Parathyroid adenoma (tissue), 2 donors: ENCODE results near the gene VIL1.

Experiments used
- H2AFZ ChIP-seq: fragments of 300-600 bp; sonication (generic); one replicate; pipeline ENCODE4 v1.7.0; 2017; ENCODE audit warnings: antibody characterized with exemption, mild to moderate bottlenecking
- H3K27ac ChIP-seq: fragments of 300-600 bp; sonication (generic); one replicate; pipeline ENCODE4 v1.7.0; 2017
- H3K27me3 ChIP-seq: fragments of 300-600 bp; sonication (generic); one replicate; pipeline ENCODE4 v1.7.0; 2017; ENCODE audit warnings: low read length; ENCODE audit not compliant: control insufficient read depth, insufficient read depth
- H3K36me3 ChIP-seq: fragments of 300-600 bp; sonication (generic); one replicate; pipeline ENCODE4 v1.7.0; 2017; ENCODE audit warnings: low read length; ENCODE audit not compliant: control insufficient read depth, insufficient read depth
- H3K4me1 ChIP-seq: fragments of 300-600 bp; sonication (generic); one replicate; pipeline ENCODE4 v1.7.0; 2017; ENCODE audit warnings: control low read depth
- H3K4me2 ChIP-seq: fragments of 300-600 bp; sonication (generic); one replicate; pipeline ENCODE4 v1.7.0; 2017; ENCODE audit warnings: low read length
- H3K4me3 ChIP-seq: fragments of 300-600 bp; sonication (generic); one replicate; pipeline ENCODE4 v1.7.0; 2017; ENCODE audit warnings: low read depth, low read length
- H3K79me2 ChIP-seq: fragments of 300-600 bp; sonication (generic); one replicate; pipeline ENCODE4 v1.7.0; 2017; ENCODE audit warnings: control low read depth
- H3K9ac ChIP-seq: fragments of 300-600 bp; sonication (generic); one replicate; pipeline ENCODE4 v1.7.0; 2017; ENCODE audit warnings: mild to moderate bottlenecking
- H3K9me3 ChIP-seq: fragments of 300-600 bp; sonication (generic); one replicate; pipeline ENCODE4 v1.7.0; 2017; ENCODE audit warnings: low read length; ENCODE audit not compliant: control insufficient read depth
- CTCF ChIP-seq: fragments of 300-600 bp; sonication (generic); IDR thresholded peaks from one replicate; pipeline ENCODE4 v1.7.0; 2017; ENCODE audit warnings: antibody characterized with exemption, mild to moderate bottlenecking
- donor health status: primary hyperparathyroidism.

VIL1 gene

DNA sequence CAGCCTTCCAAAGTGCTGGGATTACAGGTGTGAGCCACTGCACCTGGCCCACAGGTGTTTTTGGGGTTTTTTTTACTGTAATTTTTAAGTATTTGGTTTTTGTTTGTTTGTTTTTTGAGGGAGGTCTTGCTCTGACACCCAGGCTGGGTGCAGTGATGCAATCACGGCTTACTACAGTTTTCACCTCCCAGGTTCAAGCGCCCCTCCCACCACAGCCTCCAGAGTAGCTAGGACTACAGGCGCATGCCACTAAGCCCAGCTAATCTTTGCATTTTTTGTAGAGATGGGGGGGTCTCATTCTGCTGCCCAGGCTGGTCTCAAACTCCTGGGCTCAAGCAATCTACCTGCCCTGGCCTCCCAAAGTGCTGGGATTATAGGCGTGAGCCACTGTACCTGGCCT lies 44.1 kb upstream of the VIL1 start:
- Histone ChIP-seq H3K4me1 (no peaks in the 10 kb centered on the region), H3K27me3 (no peaks in the 10 kb centered on the region), H3K27ac (no peak overlapping the region), H3K36me3 (no peaks in the 10 kb centered on the region), H3K9me3 (no peaks in the 10 kb centered on the region), H3K4me3 (no peak overlapping the region), H3K4me2 (no peak overlapping the region), H2AFZ (no peak overlapping the region), H3K9ac (no peak overlapping the region), H3K79me2 (no peaks in the 10 kb centered on the region)
- TF ChIP-seq CTCF: no peak

GRCh38 chr2:218375212-218375611 lies 43.7 kb upstream of the VIL1 start:
- Histone ChIP-seq H3K79me2 (no peaks in the 10 kb centered on the region), H3K9me3 (no peaks in the 10 kb centered on the region), H3K27me3 (no peaks in the 10 kb centered on the region), H3K4me2 (no peak overlapping the region), H3K9ac (no peak overlapping the region), H3K36me3 (no peaks in the 10 kb centered on the region), H3K27ac (no peak overlapping the region), H2AFZ (no peak overlapping the region), H3K4me3 (no peak overlapping the region), H3K4me1 (no peaks in the 10 kb centered on the region)
- TF ChIP-seq CTCF: no peak

DNA sequence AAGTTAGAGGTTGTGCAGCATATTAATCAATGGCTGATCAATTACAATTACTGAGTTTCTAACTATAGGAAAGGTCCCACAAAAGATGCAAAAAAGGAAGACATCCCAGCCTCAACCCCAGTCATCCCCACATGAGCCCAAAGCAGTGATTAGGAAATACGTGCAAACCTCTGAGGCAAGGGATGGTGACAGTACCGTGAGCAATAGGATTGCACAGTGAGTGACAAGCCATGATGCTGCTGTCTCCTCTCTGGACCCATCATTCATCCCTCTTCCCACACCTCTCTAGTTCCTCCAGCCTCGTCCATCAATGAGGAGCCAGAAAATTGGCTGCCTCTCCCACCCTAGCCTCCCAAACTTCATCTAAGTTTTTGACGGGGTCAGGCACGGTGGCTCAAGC lies 40.9 kb upstream of the VIL1 start:
- H3K27me3 ChIP-seq: no peaks in the 10 kb centered on the region
- H3K4me3 ChIP-seq: no peak overlapping the region
- no peaks in the 10 kb centered on the region for H3K79me2 ChIP-seq
- H3K36me3 ChIP-seq: no peaks in the 10 kb centered on the region
- no peak overlapping the region for H2AFZ ChIP-seq
- H3K9me3 ChIP-seq: no peaks in the 10 kb centered on the region
- no peaks in the 10 kb centered on the region for H3K4me1 ChIP-seq
- H3K4me2 ChIP-seq: no peak overlapping the region
- H3K9ac ChIP-seq: no peak overlapping the region
- no peak for TF ChIP-seq CTCF
- no peak overlapping the region for H3K27ac ChIP-seq

- no peaks in the 10 kb centered on the region for H3K27me3 ChIP-seq
- no peak for TF ChIP-seq CTCF
- no peaks in the 10 kb centered on the region for H3K36me3 ChIP-seq
- H3K9me3 ChIP-seq: no peaks in the 10 kb centered on the region
- no peak within 1 kb of the TSS for H2AFZ ChIP-seq
- no peaks in the 10 kb centered on the region for H3K79me2 ChIP-seq
- no peak within 1 kb of the TSS for H3K9ac ChIP-seq
- no peak within 1 kb of the TSS for H3K4me3 ChIP-seq
- no peaks in the 10 kb centered on the region for H3K4me1 ChIP-seq
- H3K27ac ChIP-seq: no peak within 1 kb of the TSS
- H3K4me2 ChIP-seq: no peak within 1 kb of the TSS
Measured at GRCh38 chr2:218381916-218382366, 37.0 kb upstream of the VIL1 start, which contains the start of gene SLC11A1. TSS of gene SLC11A1 (plus strand) at chr2:218382273. CDS start at chr2:218382369, 96 bp downstream.

- TF ChIP-seq CTCF: no peak
- H2AFZ ChIP-seq: no peak overlapping the region
- H3K27ac ChIP-seq: no peak overlapping the region
- no peaks in the 10 kb centered on the region for H3K79me2 ChIP-seq
- no peaks in the 10 kb centered on the region for H3K27me3 ChIP-seq
- no peaks in the 10 kb centered on the region for H3K36me3 ChIP-seq
- no peak overlapping the region for H3K9ac ChIP-seq
- H3K4me2 ChIP-seq: no peak overlapping the region
- H3K4me1 ChIP-seq: no peaks in the 10 kb centered on the region
- no peak overlapping the region for H3K4me3 ChIP-seq
- no peaks in the 10 kb centered on the region for H3K9me3 ChIP-seq
Measured at GRCh38 chr2:218382785-218383184, 36.1 kb upstream of the VIL1 start.
